ENCODE measurements around the gene THRA.

THRA gene

GRCh38 chr17:40112191-40112711 lies 49.5 kb downstream of the THRA start:
- ATAC-seq: no peak
- TF ChIP-seq ZFP30 (CRISPR knock-in tag; IDR thresholded peaks at IDR 0.05) (no peak), ISL1 (CRISPR knock-in tag; IDR thresholded peaks at IDR 0.05) (no peak), TSHZ2 (CRISPR knock-in tag; IDR thresholded peaks at IDR 0.05) (no peak), RARB (CRISPR knock-in tag; IDR thresholded peaks at IDR 0.05) (no peak), PPARA (CRISPR knock-in tag; IDR thresholded peaks at IDR 0.05; ENCODE audit: borderline replicate concordance) (no peak), ZNF70 (CRISPR knock-in tag; IDR thresholded peaks at IDR 0.05) (no peak), POU6F1 (CRISPR knock-in tag; IDR thresholded peaks at IDR 0.05; ENCODE audit: borderline replicate concordance, low read depth) (no peak), ESRRG (CRISPR knock-in tag; IDR thresholded peaks at IDR 0.05) (no peak), BACH2 (CRISPR knock-in tag; IDR thresholded peaks at IDR 0.05; ENCODE audit: borderline replicate concordance) (no peak), ZNF565 (CRISPR knock-in tag; conservative IDR thresholded peaks at IDR 0.05; ENCODE audit: low read depth) (no peak), TOX (CRISPR knock-in tag; IDR thresholded peaks at IDR 0.05; ENCODE audit: borderline replicate concordance) (no peak), CSDC2 (CRISPR knock-in tag; IDR thresholded peaks at IDR 0.05) (no peak), CSRNP3 (CRISPR knock-in tag; IDR thresholded peaks at IDR 0.05) (no peak), TCF4 (CRISPR knock-in tag; IDR thresholded peaks at IDR 0.05; ENCODE audit: borderline replicate concordance) (no peak), SNAI2 (CRISPR knock-in tag; IDR thresholded peaks at IDR 0.05) (no peak), ZFP3 (CRISPR knock-in tag; IDR thresholded peaks at IDR 0.05) (no peak), GLIS3 (CRISPR knock-in tag; IDR thresholded peaks at IDR 0.05) (no peak)

- TF ChIP-seq GLIS3 (CRISPR knock-in tag; IDR thresholded peaks at IDR 0.05): no peak
- TF ChIP-seq PPARA (CRISPR knock-in tag; IDR thresholded peaks at IDR 0.05; ENCODE audit: borderline replicate concordance): no peak
- TF ChIP-seq CSDC2 (CRISPR knock-in tag; IDR thresholded peaks at IDR 0.05): no peak
- no peak for TF ChIP-seq PATZ1 (CRISPR knock-in tag; IDR thresholded peaks at IDR 0.05; ENCODE audit: borderline replicate concordance)
- TF ChIP-seq TCF4 (CRISPR knock-in tag; IDR thresholded peaks at IDR 0.05; ENCODE audit: borderline replicate concordance): no peak
- TF ChIP-seq CSRNP3 (CRISPR knock-in tag; IDR thresholded peaks at IDR 0.05): no peak
- no peak for TF ChIP-seq RARB (CRISPR knock-in tag; IDR thresholded peaks at IDR 0.05)
- TF ChIP-seq ISL1 (CRISPR knock-in tag; IDR thresholded peaks at IDR 0.05): no peak
- TF ChIP-seq ZFP3 (CRISPR knock-in tag; IDR thresholded peaks at IDR 0.05): no peak
- TF ChIP-seq OSR1 (CRISPR knock-in tag; IDR thresholded peaks at IDR 0.05): no peak
- TF ChIP-seq BACH2 (CRISPR knock-in tag; IDR thresholded peaks at IDR 0.05; ENCODE audit: borderline replicate concordance): no peak
- no peak for TF ChIP-seq ZFP30 (CRISPR knock-in tag; IDR thresholded peaks at IDR 0.05)
- no peak for ATAC-seq
Observed at GRCh38 chr17:40112718-40113109, 49.9 kb downstream of the THRA start.
